WERI-Rb-1 (cell line): ENCODE data around the gene TMEM222.
"Not testable (repeated sequence)": the region's sequence is repeated elsewhere in the genome, so short reads cannot be mapped to it uniquely, and the experiment has no call there.

Experiments
- DNase-seq: peaks from one replicate; pipeline ENCODE4 v3.0.0-alpha.2; 2020
- H3K27ac ChIP-seq: fragments of 250-450 bp; sonication (Bioruptor Pico); 2 replicates; pipeline ENCODE4 v1.5.1; 2020; ENCODE audit warnings: mild to moderate bottlenecking, moderate library complexity
- H3K27me3 ChIP-seq: fragments of 250-450 bp; sonication (Bioruptor Pico); 2 replicates; pipeline ENCODE4 v1.5.1; 2021; ENCODE audit warnings: mild to moderate bottlenecking, low read depth, moderate library complexity; ENCODE audit not compliant: insufficient read depth, severe bottlenecking
- H3K36me3 ChIP-seq: fragments of 250-450 bp; sonication (Bioruptor Pico); 2 replicates; pipeline ENCODE4 v1.5.1; 2020; ENCODE audit warnings: mild to moderate bottlenecking, moderate library complexity
- H3K4me3 ChIP-seq: 2 replicates; pipeline ENCODE4 v1.5.1; 2011; ENCODE audit warnings: low read depth, mild to moderate bottlenecking, control low read depth, low read length
- H3K9me3 ChIP-seq: fragments of 250-450 bp; sonication (Bioruptor Pico); 2 replicates; pipeline ENCODE4 v1.5.1; 2021; ENCODE audit warnings: mild to moderate bottlenecking, moderate library complexity; ENCODE audit not compliant: severe bottlenecking
- TF ChIP-seq, protein P1 (sequence below): IDR thresholded peaks from 2 replicates; pipeline ENCODE4 v1.5.1; 2011; ENCODE audit warnings: low read depth, mild to moderate bottlenecking, control low read depth, inconsistent platforms, low read length

TMEM222 gene

DNA sequence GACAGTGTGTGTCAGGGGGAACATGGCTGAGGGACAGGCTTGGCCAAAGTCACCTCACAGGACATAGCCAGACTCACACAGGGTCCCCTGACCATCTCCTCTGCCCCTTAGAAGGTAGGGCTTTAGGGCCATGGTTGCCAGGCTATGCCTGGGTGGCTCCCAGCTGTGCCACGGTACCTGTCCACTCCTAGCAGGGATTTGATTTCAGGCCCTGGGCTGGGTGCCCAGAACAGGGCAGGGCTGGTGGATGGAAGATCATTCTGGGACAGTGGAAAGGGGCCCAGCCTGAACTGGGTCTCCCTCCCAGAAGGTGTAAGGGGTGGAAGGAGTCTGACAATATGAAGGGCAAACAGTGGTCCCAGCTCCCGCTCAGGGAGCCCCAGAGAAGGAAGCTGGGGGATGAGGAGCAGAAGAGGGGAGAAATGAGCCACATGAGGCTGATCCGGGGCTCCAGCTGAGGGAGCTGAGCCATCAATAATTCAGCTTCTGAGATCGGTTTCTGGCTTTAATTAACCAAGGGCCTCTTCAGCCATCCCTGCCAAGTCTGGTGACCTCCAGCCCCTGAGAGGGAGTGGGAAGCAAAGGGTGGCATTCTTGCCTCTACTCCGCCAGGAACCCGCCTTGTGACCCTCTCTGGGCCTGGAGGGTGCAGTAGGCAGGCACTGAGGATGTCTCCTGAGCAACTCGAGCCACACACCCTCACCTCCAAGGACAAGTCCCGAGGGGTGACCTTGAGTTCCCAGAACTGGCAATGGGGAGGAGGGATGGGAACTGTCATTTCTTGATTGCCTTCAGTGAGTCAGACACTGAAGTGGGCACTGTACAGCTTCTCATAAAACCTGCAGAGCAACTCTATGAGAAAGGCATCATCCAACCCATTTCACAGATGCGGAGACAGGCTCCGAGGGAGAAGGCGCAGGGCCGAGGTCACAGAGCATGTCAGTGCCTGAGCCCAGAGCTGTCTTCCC, 59.1 kb downstream of the TMEM222 start:
- TF ChIP-seq, protein P1, sequence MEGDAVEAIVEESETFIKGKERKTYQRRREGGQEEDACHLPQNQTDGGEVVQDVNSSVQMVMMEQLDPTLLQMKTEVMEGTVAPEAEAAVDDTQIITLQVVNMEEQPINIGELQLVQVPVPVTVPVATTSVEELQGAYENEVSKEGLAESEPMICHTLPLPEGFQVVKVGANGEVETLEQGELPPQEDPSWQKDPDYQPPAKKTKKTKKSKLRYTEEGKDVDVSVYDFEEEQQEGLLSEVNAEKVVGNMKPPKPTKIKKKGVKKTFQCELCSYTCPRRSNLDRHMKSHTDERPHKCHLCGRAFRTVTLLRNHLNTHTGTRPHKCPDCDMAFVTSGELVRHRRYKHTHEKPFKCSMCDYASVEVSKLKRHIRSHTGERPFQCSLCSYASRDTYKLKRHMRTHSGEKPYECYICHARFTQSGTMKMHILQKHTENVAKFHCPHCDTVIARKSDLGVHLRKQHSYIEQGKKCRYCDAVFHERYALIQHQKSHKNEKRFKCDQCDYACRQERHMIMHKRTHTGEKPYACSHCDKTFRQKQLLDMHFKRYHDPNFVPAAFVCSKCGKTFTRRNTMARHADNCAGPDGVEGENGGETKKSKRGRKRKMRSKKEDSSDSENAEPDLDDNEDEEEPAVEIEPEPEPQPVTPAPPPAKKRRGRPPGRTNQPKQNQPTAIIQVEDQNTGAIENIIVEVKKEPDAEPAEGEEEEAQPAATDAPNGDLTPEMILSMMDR: no peak
- no peaks in the 10 kb centered on the region for H3K27me3 ChIP-seq
- no peak for DNase-seq
- H3K9me3 ChIP-seq: no peaks in the 10 kb centered on the region
- no peak overlapping the region for H3K27ac ChIP-seq
- no peaks in the 10 kb centered on the region for H3K36me3 ChIP-seq
- H3K4me3 ChIP-seq: no peak overlapping the region

DNA sequence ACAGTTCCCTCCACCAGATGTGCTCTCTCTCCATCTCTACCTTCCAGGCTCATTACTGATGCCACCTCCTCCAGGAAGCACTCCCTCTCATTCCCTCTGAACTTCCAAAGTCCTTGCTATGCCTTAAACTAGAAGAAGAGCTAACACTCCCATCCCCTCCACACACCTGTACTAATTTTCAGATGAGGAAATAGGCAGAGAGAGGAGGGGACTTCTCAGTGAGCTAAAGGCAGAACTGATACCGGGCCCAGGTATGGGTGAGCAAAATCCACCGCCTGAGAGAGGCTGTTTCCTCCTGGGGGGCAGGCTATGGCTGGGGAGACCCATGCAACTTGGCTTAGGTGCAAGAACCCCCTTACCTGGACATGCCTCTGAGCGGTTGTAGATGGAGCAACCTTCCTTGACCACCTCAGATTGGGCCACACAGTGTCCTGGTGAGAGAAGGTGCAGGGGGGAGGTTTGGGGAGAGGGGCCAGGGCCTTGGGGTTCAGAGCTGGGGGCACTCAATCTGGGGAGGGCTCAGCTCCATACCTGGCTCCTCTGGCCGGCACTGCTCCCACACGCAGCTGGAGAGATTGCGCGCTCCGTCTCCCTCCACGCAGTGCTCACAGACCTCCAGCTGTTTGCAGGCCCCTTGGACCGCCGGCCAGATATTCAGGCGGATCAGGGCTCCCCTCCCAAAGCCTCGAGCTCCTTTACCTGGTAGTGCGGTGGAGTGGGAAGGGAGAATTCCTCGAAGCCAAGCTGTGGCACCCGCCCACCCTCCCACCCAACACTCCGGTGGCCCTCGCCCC, 60.2 kb downstream of the TMEM222 start:
- H3K9me3 ChIP-seq: no peaks in the 10 kb centered on the region
- TF ChIP-seq, protein P1: no peak

DNA sequence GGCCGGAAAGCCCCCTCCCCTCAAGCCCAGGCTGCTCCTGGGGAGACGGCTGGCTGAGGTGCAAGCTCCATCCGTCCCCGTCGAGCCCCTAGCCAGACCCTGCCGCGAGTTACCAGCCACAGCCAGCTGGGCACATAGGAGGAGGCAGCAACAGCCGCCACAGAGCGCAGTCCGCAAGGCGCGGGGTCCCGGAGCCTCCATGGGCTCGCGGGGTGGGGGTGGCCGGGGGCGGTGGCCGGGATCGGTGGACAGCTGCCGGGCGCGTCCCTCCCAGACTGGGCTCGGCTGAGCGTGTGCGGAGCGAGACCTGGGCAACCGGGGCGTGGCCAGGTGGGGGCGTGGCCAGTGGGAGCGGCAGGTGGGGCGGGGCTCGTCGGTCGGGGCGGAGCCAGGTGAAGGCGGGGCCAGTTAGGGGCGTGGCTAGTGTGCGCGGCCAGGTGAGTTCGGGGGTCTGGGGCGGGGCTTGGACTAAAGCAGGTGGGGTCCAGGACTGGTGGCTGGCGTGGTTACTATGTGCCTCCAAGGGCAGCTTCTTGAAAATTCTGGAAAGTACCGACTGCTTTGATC, 61.2 kb downstream of the TMEM222 start, which contains the start of gene CD164L2:
Gene CD164L2, minus strand, starts transcription at position 295 of the 567 bp plus-strand sequence. Its CDS starts 94 bp downstream, at position 201.
- Histone ChIP-seq H3K27me3 (no peaks in the 10 kb centered on the region), H3K4me3 (no peak within 1 kb of the TSS), H3K27ac (no peak within 1 kb of the TSS), H3K9me3 (no peaks in the 10 kb centered on the region), H3K36me3 (no peaks in the 10 kb centered on the region)
- TF ChIP-seq, protein P1: no peak
- DNase-seq: no peak

More for the DNA sequence above, 60.2 kb downstream of the TMEM222 start:
- Histone ChIP-seq H3K4me3 (no peak overlapping the region), H3K27ac (no peak overlapping the region), H3K27me3 (no peaks in the 10 kb centered on the region), H3K36me3 (no peaks in the 10 kb centered on the region)
- DNase-seq: no peak

DNA sequence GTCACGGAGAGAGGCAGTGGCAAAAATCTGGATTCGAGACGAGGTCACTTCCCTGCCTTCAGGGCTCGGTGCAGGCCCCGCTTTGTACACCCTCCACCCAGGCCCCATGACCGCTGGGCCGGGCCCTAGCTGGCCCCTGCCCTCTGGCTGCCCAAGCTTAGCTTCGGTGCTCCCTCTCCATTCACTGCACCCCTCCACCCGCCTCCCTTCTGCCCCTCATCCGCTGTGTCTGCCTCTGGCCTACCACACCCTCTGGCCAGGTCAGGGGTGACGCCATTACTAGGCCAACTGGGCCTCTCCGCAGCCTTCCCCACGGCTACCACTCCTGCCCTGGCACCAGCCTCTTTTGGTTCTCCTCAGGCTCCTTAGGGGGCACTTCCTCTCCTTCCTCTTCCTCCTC, 61.7 kb downstream of the TMEM222 start:
- H3K27ac ChIP-seq: no peak overlapping the region
- H3K27me3 ChIP-seq: no peaks in the 10 kb centered on the region
- no peaks in the 10 kb centered on the region for H3K9me3 ChIP-seq
- H3K36me3 ChIP-seq: no peaks in the 10 kb centered on the region
- no peak for DNase-seq
- TF ChIP-seq, protein P1: no peak
- no peak overlapping the region for H3K4me3 ChIP-seq

DNA sequence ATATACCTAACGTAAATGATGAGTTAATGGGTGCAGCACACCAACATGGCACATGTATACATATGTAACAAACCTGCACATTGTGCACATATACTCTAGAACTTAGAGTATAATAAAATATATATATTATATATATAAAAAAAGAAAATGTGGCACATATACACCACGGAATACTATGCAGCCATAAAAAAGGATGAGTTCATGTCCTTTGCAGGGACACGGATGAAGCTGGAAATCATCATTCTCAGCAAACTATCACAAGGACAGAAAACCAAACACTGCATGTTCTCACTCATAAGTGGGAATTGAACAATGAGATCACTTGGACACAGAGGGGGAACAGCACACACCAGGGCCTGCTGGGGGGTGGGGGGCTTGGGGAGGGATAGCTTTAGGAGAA, 62.8 kb downstream of the TMEM222 start:
- H3K27ac ChIP-seq, H3K4me3 ChIP-seq, H3K36me3 ChIP-seq, H3K9me3 ChIP-seq, H3K27me3 ChIP-seq, DNase-seq: not testable (repeated sequence)
